GM08714 (cell line): ENCODE measurements around the gene CLDN12.

Experiments
- H3K4me3 ChIP-seq: fragments of 200-500 bp; sonication (Bioruptor generic); 2 replicates; pipeline ENCODE4 v1.5.1; 2014; ENCODE audit warnings: mild to moderate bottlenecking, low read length, inconsistent platforms
- ZNF274 ChIP-seq: IDR thresholded peaks from 2 replicates; pipeline ENCODE4 v1.6.1; 2012; ENCODE audit warnings: mild to moderate bottlenecking, low read depth, low read length

The CLDN12 gene

GRCh38 chr7:90403174-90404113 is at the start of gene CLDN12:
Gene CLDN12, plus strand, starts transcription at chr7:90403461. Its CDS starts 9,216 bp downstream, at chr7:90412677.
- H3K4me3 ChIP-seq: peak within 1 kb of the TSS; percentile 89
- no peak for TF ChIP-seq ZNF274

GRCh38 chr7:90383422-90383821 is 19.8 kb upstream of the CLDN12 start:
- no peak overlapping the region for H3K4me3 ChIP-seq
- TF ChIP-seq ZNF274: no peak

GRCh38 chr7:90383861-90384260 is 19.4 kb upstream of the CLDN12 start:
- H3K4me3 ChIP-seq: no peak overlapping the region
- TF ChIP-seq ZNF274: no peak

- no peak for TF ChIP-seq ZNF274
- H3K4me3 ChIP-seq: no peak overlapping the region
Measured at GRCh38 chr7:90384433-90384832, 18.8 kb upstream of the CLDN12 start.

- no peak overlapping the region for H3K4me3 ChIP-seq
- no peak for TF ChIP-seq ZNF274
Measured at GRCh38 chr7:90387470-90388240, 15.6 kb upstream of the CLDN12 start.

GRCh38 chr7:90390926-90391325 is 12.3 kb upstream of the CLDN12 start:
- no peak for TF ChIP-seq ZNF274
- no peak overlapping the region for H3K4me3 ChIP-seq

- TF ChIP-seq ZNF274: no peak
Measured at GRCh38 chr7:90391488-90391887, 11.8 kb upstream of the CLDN12 start.

GRCh38 chr7:90396420-90396819 is 6.8 kb upstream of the CLDN12 start:
- no peak overlapping the region for H3K4me3 ChIP-seq
- no peak for TF ChIP-seq ZNF274

More at GRCh38 chr7:90391488-90391887, 11.8 kb upstream of the CLDN12 start:
- H3K4me3 ChIP-seq: no peak overlapping the region

GRCh38 chr7:90401989-90402388 is 1.3 kb upstream of the CLDN12 start:
- H3K4me3 ChIP-seq: no peak overlapping the region
- TF ChIP-seq ZNF274: no peak

GRCh38 chr7:90402785-90403173 is 482 bp upstream of the CLDN12 start:
- peak overlapping the region; percentile 89 for H3K4me3 ChIP-seq
- no peak for TF ChIP-seq ZNF274

GRCh38 chr7:90404777-90405176 is 1.5 kb downstream of the CLDN12 start:
- no peak for TF ChIP-seq ZNF274
- no peak overlapping the region; the same call in 1 of the 2 replicates for H3K4me3 ChIP-seq

GRCh38 chr7:90407484-90407821 is 4.2 kb downstream of the CLDN12 start:
- H3K4me3 ChIP-seq: no peak overlapping the region
- no peak for TF ChIP-seq ZNF274

- no peak for TF ChIP-seq ZNF274
- H3K4me3 ChIP-seq: no peak overlapping the region
Measured at GRCh38 chr7:90408142-90408541, 4.9 kb downstream of the CLDN12 start.

- H3K4me3 ChIP-seq: no peak overlapping the region
- no peak for TF ChIP-seq ZNF274
Measured at GRCh38 chr7:90409667-90410066, 6.4 kb downstream of the CLDN12 start.

GRCh38 chr7:90411510-90411909 is 8.2 kb downstream of the CLDN12 start:
- no peak overlapping the region for H3K4me3 ChIP-seq
- TF ChIP-seq ZNF274: no peak
